CD8-positive, alpha-beta memory T cell (primary cell): Measurements from ENCODE around the gene MID2. TPM values are rescaled to one million over a fixed set of nuclear protein-coding genes. Genes with fewer than 3 reads are reported as not detected.

Source experiments
- CTCF ChIA-PET: fragments of 350-600 bp; sonication (Branson Sonifier 250); formaldehyde crosslinking; loops from one replicate; lab custom pipeline; 2021; ENCODE audit warnings: antibody characterized with exemption; lab: Charles Lee
- POLR2A ChIA-PET: fragments of 350-600 bp; sonication (Branson Sonifier 250); formaldehyde crosslinking; loops from one replicate; lab custom pipeline; 2021; ENCODE audit warnings: antibody characterized with exemption; lab: Charles Lee
- DNase-seq, 5 donors: peaks; one replicate each; pipeline versions ENCODE4 v3.0.0 to v3.0.0-alpha.2; 2020 to 2022; ENCODE audit warnings: mixed read lengths in 1 of 5
- H3K27ac ChIP-seq: one replicate; pipeline ENCODE4 v1.7.0; 2013; ENCODE audit warnings: low read depth, mild to moderate bottlenecking, low read length, moderate library complexity
- H3K27me3 ChIP-seq: 2 replicates; pipeline ENCODE4 v1.7.0; 2013; ENCODE audit warnings: low read length, mild to moderate bottlenecking; ENCODE audit not compliant: insufficient read depth, poor library complexity, severe bottlenecking
- H3K36me3 ChIP-seq: 2 replicates; pipeline ENCODE4 v1.7.0; 2013; ENCODE audit warnings: mild to moderate bottlenecking, low read length, moderate library complexity; ENCODE audit not compliant: insufficient read depth
- H3K4me1 ChIP-seq: 2 replicates; pipeline ENCODE4 v1.7.0; 2013; ENCODE audit warnings: mild to moderate bottlenecking, low read length, moderate library complexity; ENCODE audit not compliant: insufficient read depth
- H3K4me3 ChIP-seq: 2 replicates; pipeline ENCODE4 v1.7.0; 2013; ENCODE audit warnings: mild to moderate bottlenecking, low read length
- H3K9me3 ChIP-seq: 2 replicates; pipeline ENCODE4 v1.7.0; 2013; ENCODE audit warnings: mild to moderate bottlenecking, low read length
- H3K27ac Mint-ChIP-seq, 8 donors: one replicate each; pipeline ENCODE4 v1.8.0; 2020 to 2021; ENCODE audit warnings: mixed read lengths in 8 of 8, mild to moderate bottlenecking in 6 of 8, inconsistent platforms in 3 of 8, moderate library complexity in 3 of 8
- H3K27me3 Mint-ChIP-seq, 2 donors: one replicate each; pipeline ENCODE4 v1.8.0; 2020 to 2021; ENCODE audit warnings: mixed read lengths in 2 of 2, mild to moderate bottlenecking in 1 of 2, moderate library complexity in 1 of 2
- H3K36me3 Mint-ChIP-seq, 3 donors: one replicate each; pipeline ENCODE4 v1.8.0; 2020 to 2021; ENCODE audit warnings: mixed read lengths in 3 of 3, inconsistent platforms in 1 of 3, mild to moderate bottlenecking in 1 of 3
- H3K4me1 Mint-ChIP-seq, 3 donors: one replicate each; pipeline ENCODE4 v1.8.0; 2020 to 2021; ENCODE audit warnings: mixed read lengths in 3 of 3, inconsistent platforms in 1 of 3, mild to moderate bottlenecking in 1 of 3
- H3K4me3 Mint-ChIP-seq, 7 donors: one replicate each; pipeline ENCODE4 v1.8.0; 2020 to 2021; ENCODE audit warnings: mixed read lengths in 7 of 7, mild to moderate bottlenecking in 6 of 7, moderate library complexity in 4 of 7, inconsistent platforms in 2 of 7
- H3K9me3 Mint-ChIP-seq, 5 donors: one replicate each; pipeline ENCODE4 v1.8.0; 2020 to 2022; ENCODE audit warnings: mixed read lengths in 5 of 5, mild to moderate bottlenecking in 3 of 5, moderate library complexity in 2 of 5, inconsistent platforms in 1 of 5
- polyA plus RNA-seq: library from polyadenylated mRNA; unstranded; fragments of 300-500 nt; fragmentation: Illumina TruSeq; gene quantifications from one replicate; pipeline ENCODE4 v1.2.3, GENCODE V29; 2021
- total RNA-seq, 2 experiments: library from RNA; stranded (reverse); gene quantifications; one replicate each; pipeline ENCODE4 v1.2.3, GENCODE V29; 2021

The MID2 gene, protein sequence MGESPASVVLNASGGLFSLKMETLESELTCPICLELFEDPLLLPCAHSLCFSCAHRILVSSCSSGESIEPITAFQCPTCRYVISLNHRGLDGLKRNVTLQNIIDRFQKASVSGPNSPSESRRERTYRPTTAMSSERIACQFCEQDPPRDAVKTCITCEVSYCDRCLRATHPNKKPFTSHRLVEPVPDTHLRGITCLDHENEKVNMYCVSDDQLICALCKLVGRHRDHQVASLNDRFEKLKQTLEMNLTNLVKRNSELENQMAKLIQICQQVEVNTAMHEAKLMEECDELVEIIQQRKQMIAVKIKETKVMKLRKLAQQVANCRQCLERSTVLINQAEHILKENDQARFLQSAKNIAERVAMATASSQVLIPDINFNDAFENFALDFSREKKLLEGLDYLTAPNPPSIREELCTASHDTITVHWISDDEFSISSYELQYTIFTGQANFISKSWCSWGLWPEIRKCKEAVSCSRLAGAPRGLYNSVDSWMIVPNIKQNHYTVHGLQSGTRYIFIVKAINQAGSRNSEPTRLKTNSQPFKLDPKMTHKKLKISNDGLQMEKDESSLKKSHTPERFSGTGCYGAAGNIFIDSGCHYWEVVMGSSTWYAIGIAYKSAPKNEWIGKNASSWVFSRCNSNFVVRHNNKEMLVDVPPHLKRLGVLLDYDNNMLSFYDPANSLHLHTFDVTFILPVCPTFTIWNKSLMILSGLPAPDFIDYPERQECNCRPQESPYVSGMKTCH
- 10 to 100 TPM; 10.6 to 13.3 TPM for total RNA-seq
- 6.8 TPM for polyA plus RNA-seq

DNA sequence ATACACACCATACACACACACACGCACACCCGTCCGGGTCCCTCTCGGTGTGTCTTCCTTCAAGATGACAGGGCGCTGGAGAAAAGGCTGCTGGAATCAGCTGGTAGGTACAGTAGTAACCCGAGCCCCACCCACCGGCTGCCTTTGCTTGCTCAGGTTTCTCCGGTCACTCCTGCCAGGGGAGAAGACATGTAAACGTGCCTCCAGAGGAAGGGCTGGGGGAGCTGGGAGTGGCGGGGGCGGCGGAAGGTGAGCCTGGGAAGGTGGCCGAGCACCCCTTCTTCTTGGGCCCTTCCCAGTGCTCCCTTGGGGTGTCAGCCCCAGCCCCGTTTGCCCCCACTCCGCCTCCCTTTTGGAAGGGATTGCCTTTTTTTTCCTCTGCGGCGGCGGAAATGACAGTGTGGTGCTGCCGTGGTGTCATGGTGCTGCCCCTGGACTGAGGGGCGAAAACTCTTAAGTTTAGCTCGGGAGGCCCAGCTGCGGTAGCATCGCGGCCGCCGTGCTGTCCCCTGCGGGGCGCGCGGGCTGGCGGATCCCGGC is at the start of gene MID2:
Gene MID2 (plus strand): TSS at position 169 of the 540 bp plus-strand sequence. CDS start 561 bp downstream, outside the sequence.
- Mint-ChIP-seq H3K9me3 (no peaks in the 10 kb centered on the region), H3K4me3 (peak within 1 kb of the TSS; percentile 82 to 93 (median 84)), H3K4me1 (peaks cover 21 to 59% (median 31%) of the 10 kb centered on the region in 3 donors), H3K27ac (peak within 1 kb of the TSS; percentile 59 to 93 (median 87)), H3K36me3 (peaks cover 0 to 4% (median 0%) of the 10 kb centered on the region in 3 donors), H3K27me3 (peaks cover 7 to 8% of the 10 kb centered on the region in 2 donors)
- ChIA-PET CTCF (interaction anchor here (1.2 to 1.4 kb wide), 3 partner anchors 13 to 152 kb away, joined by 3 to 6 read pairs (median 4); no protein-coding TSS in a partner anchor), POLR2A (interaction anchor here (0.8 to 1.4 kb wide), 4 partner anchors 84 to 707 kb away, joined by 3 to 4 read pairs (median 3); partner anchors contain the start of gene RBM41)
- no peaks in the 10 kb centered on the region for H3K27me3 ChIP-seq
- no peaks in the 10 kb centered on the region for H3K9me3 ChIP-seq
- DNase-seq: peak; percentile 14 to 72 (median 52)
- H3K4me3 ChIP-seq: peak within 1 kb of the TSS; percentile 43
- peak within 1 kb of the TSS; percentile 24 for H3K27ac ChIP-seq
- peaks cover 7% of the 10 kb centered on the region for H3K4me1 ChIP-seq
- H3K36me3 ChIP-seq: no peaks in the 10 kb centered on the region

DNA sequence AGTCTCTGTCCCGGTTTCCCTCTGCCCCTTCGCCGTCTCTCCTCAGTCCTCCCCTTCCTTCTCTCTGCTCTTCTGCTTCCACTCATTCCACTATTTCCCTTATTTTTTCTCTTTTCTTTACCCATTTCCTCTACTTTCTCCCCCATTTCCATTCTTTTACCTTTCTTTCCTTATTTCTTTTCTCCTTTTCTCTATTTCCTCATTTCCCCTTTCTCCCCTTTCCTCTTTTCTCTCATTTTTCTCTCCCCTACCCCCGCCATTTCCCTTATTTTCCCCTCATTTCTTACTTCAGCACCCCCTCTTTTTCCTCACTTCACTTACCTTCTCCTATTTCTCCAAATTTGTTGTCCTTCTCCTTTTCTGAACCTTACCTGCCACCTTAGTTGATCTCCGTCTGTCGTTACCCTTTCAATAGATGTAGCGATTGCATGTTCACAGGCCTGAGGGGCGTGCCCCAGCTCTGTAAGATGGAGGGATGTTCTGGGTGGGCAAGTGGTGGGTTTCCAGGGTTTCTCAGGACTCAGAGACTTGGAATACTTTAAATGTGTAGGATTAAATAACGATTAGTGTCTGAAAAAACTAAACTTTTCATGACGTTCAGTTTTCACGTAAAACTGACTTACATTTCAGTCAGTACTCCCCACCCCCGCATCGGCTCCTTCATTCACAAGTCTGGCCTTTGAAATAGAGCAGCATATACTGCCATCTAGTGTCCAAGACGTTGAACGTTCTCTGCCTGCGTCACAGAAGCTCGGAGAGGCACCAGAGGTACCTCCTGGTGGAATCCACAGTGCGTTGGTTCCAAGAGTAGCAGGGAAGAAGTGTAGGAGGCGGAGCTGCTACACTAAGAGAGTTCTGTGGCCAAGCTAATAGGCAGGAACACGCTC is 48.8 kb upstream of the MID2 start:
- H3K4me1 Mint-ChIP-seq: peaks cover 12 to 27% (median 18%) of the 10 kb centered on the region in 3 donors
- CTCF ChIA-PET: interaction anchor here (0.6 to 7.4 kb wide), 26 partner anchors 9 to 778 kb away, joined by 3 to 145 read pairs (median 4); partner anchors contain the start of gene PRPS1

DNA sequence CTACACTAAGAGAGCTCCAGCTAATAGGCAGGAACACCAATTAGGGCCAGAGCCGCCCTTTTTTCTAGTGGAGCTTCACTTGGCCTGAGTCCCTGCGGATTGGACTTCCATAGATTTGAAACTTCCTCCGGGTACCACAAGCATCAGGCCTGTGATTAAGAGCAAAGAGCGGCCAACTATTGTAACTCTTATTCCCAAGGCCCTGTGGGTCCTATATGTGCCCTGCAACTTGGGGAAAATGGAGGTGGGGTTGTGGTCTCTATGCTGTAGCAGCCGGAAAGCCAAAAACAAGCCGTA is 48.2 kb upstream of the MID2 start, which contains the start of gene NCBP2L:
Gene NCBP2L (plus strand): TSS at position 198 of the 297 bp plus-strand sequence. CDS start 16,488 bp downstream, outside the sequence.
- H3K36me3 Mint-ChIP-seq: peaks cover 0 to 7% (median 0%) of the 10 kb centered on the region in 3 donors
- no peaks in the 10 kb centered on the region for H3K27me3 ChIP-seq
- peaks cover 12 to 27% (median 18%) of the 10 kb centered on the region in 3 donors for H3K4me1 Mint-ChIP-seq
- H3K27ac ChIP-seq: peak within 1 kb of the TSS; percentile 43
- no peaks in the 10 kb centered on the region for H3K9me3 Mint-ChIP-seq
- H3K4me1 ChIP-seq: no peaks in the 10 kb centered on the region
- peak within 1 kb of the TSS; percentile 87 to 94 (median 90) for H3K4me3 Mint-ChIP-seq
- ChIA-PET POLR2A (interaction anchor here (0.8 to 3.7 kb wide), 4 partner anchors 60 to 148 kb away, joined by 4 to 26 read pairs (median 13); no protein-coding TSS in a partner anchor), CTCF (interaction anchor here (0.6 to 7.4 kb wide), 24 partner anchors 8 to 779 kb away, joined by 3 to 145 read pairs (median 4); partner anchors contain the start of gene PRPS1)
- H3K36me3 ChIP-seq: no peaks in the 10 kb centered on the region
- no peaks in the 10 kb centered on the region for H3K9me3 ChIP-seq
- H3K4me3 ChIP-seq: peak within 1 kb of the TSS; percentile 73
- H3K27ac Mint-ChIP-seq: peak within 1 kb of the TSS; percentile 68 to 98 (median 89)
- H3K27me3 Mint-ChIP-seq: peaks cover 0 to 12% of the 10 kb centered on the region in 2 donors
- DNase-seq: no peak

More for the DNA sequence above, 48.8 kb upstream of the MID2 start:
- POLR2A ChIA-PET: interaction anchor here (0.8 to 3.7 kb wide), 6 partner anchors 34 to 148 kb away, joined by 3 to 26 read pairs (median 9); no protein-coding TSS in a partner anchor
- H3K36me3 Mint-ChIP-seq: peaks cover 0 to 7% (median 0%) of the 10 kb centered on the region in 3 donors
- Histone ChIP-seq H3K4me3 (peak overlapping the region; percentile 73), H3K27me3 (no peaks in the 10 kb centered on the region), H3K9me3 (no peaks in the 10 kb centered on the region), H3K36me3 (no peaks in the 10 kb centered on the region), H3K27ac (peak overlapping the region; percentile 43), H3K4me1 (no peaks in the 10 kb centered on the region)
- peak overlapping the region; percentile 87 to 94 (median 90) for H3K4me3 Mint-ChIP-seq
- H3K27me3 Mint-ChIP-seq: peaks cover 0 to 17% of the 10 kb centered on the region in 2 donors
- H3K27ac Mint-ChIP-seq: peak overlapping the region; percentile 68 to 98 (median 89)
- no peaks in the 10 kb centered on the region for H3K9me3 Mint-ChIP-seq
- peak; percentile 53 to 84 (median 78) for DNase-seq

DNA sequence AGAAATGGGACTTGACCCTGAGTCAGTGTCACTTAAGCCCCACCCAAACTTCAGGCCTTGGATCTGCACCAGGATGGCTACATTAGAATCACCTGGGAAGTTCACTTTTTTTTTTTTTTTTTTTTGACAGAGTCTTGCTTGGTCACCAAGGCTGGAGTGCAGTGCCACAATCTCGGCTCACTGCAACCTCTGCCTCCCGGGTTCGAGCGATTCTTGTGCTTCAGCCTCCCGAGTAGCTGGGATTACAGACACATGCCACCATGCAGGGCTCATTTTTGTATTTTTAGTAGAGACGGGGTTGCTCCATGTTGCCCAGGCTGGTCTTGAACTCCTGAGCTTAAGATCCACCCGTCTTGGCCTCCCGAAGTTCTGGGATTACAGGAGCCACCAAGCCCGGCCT is 45.1 kb upstream of the MID2 start:
- ChIA-PET CTCF (interaction anchor here (6.8 to 7.4 kb wide), 2 partner anchors 107 to 120 kb away, joined by 59 to 145 read pairs; no protein-coding TSS in a partner anchor), POLR2A (no interaction called here)
- H3K4me1 Mint-ChIP-seq: peaks cover 7 to 12% (median 11%) of the 10 kb centered on the region in 3 donors
- H3K9me3 Mint-ChIP-seq: no peaks in the 10 kb centered on the region
- no peaks in the 10 kb centered on the region for H3K27me3 ChIP-seq
- no peaks in the 10 kb centered on the region for H3K9me3 ChIP-seq
- no peak overlapping the region for H3K4me3 Mint-ChIP-seq
- no peak overlapping the region for H3K4me3 ChIP-seq
- DNase-seq: no peak
- H3K36me3 Mint-ChIP-seq: peaks cover 0 to 7% (median 0%) of the 10 kb centered on the region in 3 donors
- peaks cover 0 to 14% of the 10 kb centered on the region in 2 donors for H3K27me3 Mint-ChIP-seq
- no peaks in the 10 kb centered on the region for H3K4me1 ChIP-seq
- H3K36me3 ChIP-seq: no peaks in the 10 kb centered on the region
- no peak overlapping the region for H3K27ac Mint-ChIP-seq
- H3K27ac ChIP-seq: no peak overlapping the region

DNA sequence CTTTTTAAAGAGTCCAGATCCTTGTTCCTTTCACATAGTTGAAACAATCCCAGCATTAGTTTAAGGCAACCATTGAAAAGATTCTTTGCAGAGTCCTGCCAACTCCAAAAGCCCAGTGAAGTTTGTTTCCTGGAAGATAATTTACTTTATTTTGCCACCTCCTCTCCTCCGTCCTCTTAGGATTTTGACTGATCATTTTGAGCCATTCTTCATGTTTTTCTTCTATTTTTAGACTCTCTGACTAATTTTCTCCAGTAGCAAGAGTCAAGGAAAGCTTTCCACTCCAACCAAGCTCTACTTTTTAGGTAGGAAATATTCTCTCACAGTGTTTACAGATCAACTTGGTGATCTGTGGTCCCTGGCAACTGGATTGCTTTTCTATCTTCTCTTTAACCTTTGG is 37.8 kb upstream of the MID2 start:
- Histone ChIP-seq H3K27me3 (no peaks in the 10 kb centered on the region), H3K4me3 (no peak overlapping the region), H3K36me3 (no peaks in the 10 kb centered on the region), H3K9me3 (no peaks in the 10 kb centered on the region), H3K27ac (no peak overlapping the region), H3K4me1 (no peaks in the 10 kb centered on the region)
- Mint-ChIP-seq H3K9me3 (no peaks in the 10 kb centered on the region), H3K4me1 (no peaks in the 10 kb centered on the region), H3K27ac (no peak overlapping the region), H3K27me3 (peaks cover 2 to 4% of the 10 kb centered on the region in 2 donors), H3K36me3 (no peaks in the 10 kb centered on the region), H3K4me3 (no peak overlapping the region)
- ChIA-PET CTCF (interaction anchor here (1.7 kb wide), 1 partner anchor 12 kb away, joined by 4 read pairs; the partner anchor contains the start of gene TSC22D3), POLR2A (no interaction called here)
- no peak for DNase-seq

DNA sequence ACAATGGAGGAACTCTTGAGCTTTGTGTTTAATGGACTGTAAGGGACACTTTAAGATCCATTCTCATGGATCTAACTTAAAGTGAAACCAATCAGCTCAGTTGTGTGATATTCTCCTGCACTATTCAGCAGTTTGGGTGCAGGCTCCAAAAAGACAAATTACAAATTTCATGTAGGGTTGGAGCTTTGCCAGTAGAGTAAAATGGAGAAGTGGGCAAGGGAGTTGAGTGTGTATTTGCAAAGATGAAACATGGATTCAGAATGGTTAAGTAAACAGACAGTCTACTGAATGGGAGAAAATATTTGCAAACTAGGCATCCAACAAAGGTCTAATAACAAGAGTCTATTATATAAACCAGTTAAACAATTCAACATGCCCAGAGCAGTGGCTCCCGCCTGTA is 21.2 kb upstream of the MID2 start:
- no peaks in the 10 kb centered on the region for H3K4me1 Mint-ChIP-seq
- Histone ChIP-seq H3K27ac (no peak overlapping the region), H3K36me3 (no peaks in the 10 kb centered on the region), H3K9me3 (no peaks in the 10 kb centered on the region), H3K4me1 (no peaks in the 10 kb centered on the region), H3K4me3 (no peak overlapping the region), H3K27me3 (no peaks in the 10 kb centered on the region)
- H3K9me3 Mint-ChIP-seq: peaks cover 0 to 3% (median 2%) of the 10 kb centered on the region in 5 donors
- H3K4me3 Mint-ChIP-seq: no peak overlapping the region
- H3K36me3 Mint-ChIP-seq: no peaks in the 10 kb centered on the region
- CTCF ChIA-PET: no interaction called here
- H3K27ac Mint-ChIP-seq: no peak overlapping the region
- DNase-seq: no peak
- POLR2A ChIA-PET: no interaction called here
- H3K27me3 Mint-ChIP-seq: peaks cover 13 to 26% of the 10 kb centered on the region in 2 donors

DNA sequence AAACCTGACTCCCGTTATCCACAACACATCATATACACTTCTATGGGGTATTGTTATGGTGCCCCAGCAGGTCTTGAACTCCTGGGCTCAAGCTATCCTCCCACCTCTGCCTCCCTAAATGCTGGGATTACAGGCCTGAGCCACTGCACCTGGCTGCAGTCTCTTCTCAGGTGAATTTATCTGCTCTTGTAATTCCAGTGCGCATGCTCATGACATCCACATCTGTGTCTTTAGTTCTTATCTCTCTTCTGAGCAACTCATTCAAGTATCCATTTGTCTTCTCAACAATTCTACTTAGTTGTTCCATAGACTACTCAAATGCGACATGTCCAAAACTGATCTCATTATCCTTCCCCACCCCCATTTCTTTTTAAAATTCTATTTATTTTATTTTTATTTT is 20.5 kb upstream of the MID2 start:
- Histone ChIP-seq H3K27me3 (no peaks in the 10 kb centered on the region), H3K4me1 (no peaks in the 10 kb centered on the region), H3K27ac (no peak overlapping the region), H3K36me3 (no peaks in the 10 kb centered on the region), H3K9me3 (no peaks in the 10 kb centered on the region), H3K4me3 (no peak overlapping the region)
- peaks cover 0 to 3% (median 2%) of the 10 kb centered on the region in 5 donors for H3K9me3 Mint-ChIP-seq
- peak overlapping the region in 1 of 8 donors; percentile 15 for H3K27ac Mint-ChIP-seq
- peaks cover 13 to 19% of the 10 kb centered on the region in 2 donors for H3K27me3 Mint-ChIP-seq
- no peaks in the 10 kb centered on the region for H3K36me3 Mint-ChIP-seq
- H3K4me1 Mint-ChIP-seq: no peaks in the 10 kb centered on the region
- DNase-seq: no peak
- no peak overlapping the region for H3K4me3 Mint-ChIP-seq
- POLR2A ChIA-PET: no interaction called here
- CTCF ChIA-PET: no interaction called here
